Activated CD4-positive, alpha-beta memory T cell treated with anti-CD3 and anti-CD28 coated beads for 36 hours (primary cell): ENCODE data around the gene THAP9. TPM values are rescaled to one million over a fixed set of nuclear protein-coding genes. Genes with fewer than 3 reads are reported as not detected.

Experiments
- CTCF ChIA-PET: fragments of 350-600 bp; sonication (Branson Sonifier 250); formaldehyde crosslinking; loops from one replicate; lab custom pipeline; 2021; ENCODE audit warnings: antibody characterized with exemption, inconsistent platforms; lab: Charles Lee
- POLR2A ChIA-PET: fragments of 350-600 bp; sonication (Branson Sonifier 250); formaldehyde crosslinking; loops from one replicate; lab custom pipeline; 2021; ENCODE audit warnings: antibody characterized with exemption; lab: Charles Lee
- DNase-seq: peaks from one replicate; pipeline ENCODE4 v3.0.0-alpha.2; 2020
- H3K27ac Mint-ChIP-seq: one replicate; pipeline ENCODE4 v1.8.0; 2021; ENCODE audit warnings: mixed read lengths
- H3K27me3 Mint-ChIP-seq: one replicate; pipeline ENCODE4 v1.8.0; 2021; ENCODE audit warnings: mixed read lengths
- H3K36me3 Mint-ChIP-seq: one replicate; pipeline ENCODE4 v1.8.0; 2021; ENCODE audit warnings: mixed read lengths
- H3K4me1 Mint-ChIP-seq: one replicate; pipeline ENCODE4 v1.8.0; 2021; ENCODE audit warnings: low read depth, mixed read lengths
- H3K4me3 Mint-ChIP-seq: one replicate; pipeline ENCODE4 v1.8.0; 2021; ENCODE audit warnings: mild to moderate bottlenecking, mixed read lengths
- H3K9me3 Mint-ChIP-seq: one replicate; pipeline ENCODE4 v1.8.0; 2021; ENCODE audit warnings: mixed read lengths
- intact Hi-C: fragments of 100-400 bp; cut with micrococcal nuclease; formaldehyde crosslinking; loops from one replicate; pipeline ENCODE4 v1.15.1; 2023
- total RNA-seq, 2 experiments: library from RNA; stranded (reverse); gene quantifications; one replicate each; pipeline ENCODE4 v1.2.3, GENCODE V29; 2021

THAP9 gene
- total RNA-seq, 2 experiments from 2014 or later = 2.3 to 2.4 TPM

- Mint-ChIP-seq H3K27ac (no peak overlapping the region), H3K4me1 (peaks cover 36% of the 10 kb centered on the region), H3K4me3 (no peak overlapping the region), H3K27me3 (no peaks in the 10 kb centered on the region), H3K9me3 (no peaks in the 10 kb centered on the region), H3K36me3 (peaks cover 35% of the 10 kb centered on the region)
- CTCF ChIA-PET = interaction anchor here (2.5 kb wide), 1 partner anchor 45 kb away, joined by 12 read pairs; no protein-coding TSS in a partner anchor
- POLR2A ChIA-PET = interaction anchor here (0.6 kb wide), 1 partner anchor 116 kb away, joined by 3 read pairs; no protein-coding TSS in a partner anchor
- intact Hi-C loops = no loop called here
- DNase-seq = no peak
These were observed 3.8 kb upstream of the THAP9 start for GRCh38 chr4:82896755-82897154.

- no peak overlapping the region for H3K4me3 Mint-ChIP-seq
- DNase-seq = no peak
- H3K27me3 Mint-ChIP-seq = no peaks in the 10 kb centered on the region
- POLR2A ChIA-PET = interaction anchor here (3.9 kb wide), 1 partner anchor 114 kb away, joined by 21 read pairs; no protein-coding TSS in a partner anchor
- no peak overlapping the region for H3K27ac Mint-ChIP-seq
- peaks cover 35% of the 10 kb centered on the region for H3K36me3 Mint-ChIP-seq
- CTCF ChIA-PET = interaction anchor here (0.8 to 2.6 kb wide), 6 partner anchors 9 to 136 kb away, joined by 4 to 12 read pairs (median 5); partner anchors contain the start of gene COPS4
- peaks cover 30% of the 10 kb centered on the region for H3K4me1 Mint-ChIP-seq
- intact Hi-C loops = loop anchor here (2.0 kb wide), 1 partner anchor 46 kb away; no protein-coding TSS in a partner anchor
- H3K9me3 Mint-ChIP-seq = no peaks in the 10 kb centered on the region
These were observed 2.0 kb upstream of the THAP9 start for GRCh38 chr4:82898322-82899243.

- Mint-ChIP-seq H3K27ac (no peak overlapping the region), H3K36me3 (peaks cover 27% of the 10 kb centered on the region), H3K27me3 (no peaks in the 10 kb centered on the region), H3K9me3 (no peaks in the 10 kb centered on the region), H3K4me1 (peaks cover 31% of the 10 kb centered on the region), H3K4me3 (no peak overlapping the region)
- no peak for DNase-seq
- ChIA-PET POLR2A (interaction anchor here (0.6 to 3.9 kb wide), 8 partner anchors 8 to 470 kb away, joined by 3 to 21 read pairs (median 4); partner anchors contain the start of gene SEC31A), CTCF (interaction anchor here (0.6 to 2.6 kb wide), 11 partner anchors 8 to 385 kb away, joined by 3 to 11 read pairs (median 4); partner anchors contain the start of genes COPS4 and COQ2)
- intact Hi-C loops = loop anchor here (1.0 to 10.0 kb wide), 13 partner anchors 8 to 1405 kb away; partner anchors contain the start of genes COQ2, ENOPH1, HELQ and HNRNPDL
These were observed 1.0 kb upstream of the THAP9 start for GRCh38 chr4:82899374-82900065.

- DNase-seq = no peak
- peaks cover 23% of the 10 kb centered on the region for H3K36me3 Mint-ChIP-seq
- H3K27ac Mint-ChIP-seq = no peak overlapping the region
- no peak overlapping the region for H3K4me3 Mint-ChIP-seq
- H3K4me1 Mint-ChIP-seq = peaks cover 32% of the 10 kb centered on the region
- intact Hi-C loops = loop anchor here (1.0 to 10.0 kb wide), 12 partner anchors 9 to 1405 kb away; partner anchors contain the start of genes COQ2, ENOPH1, HELQ and HNRNPDL
- no peaks in the 10 kb centered on the region for H3K9me3 Mint-ChIP-seq
- ChIA-PET POLR2A (interaction anchor here (1.0 to 3.9 kb wide), 8 partner anchors 8 to 471 kb away, joined by 3 to 21 read pairs (median 4); partner anchors contain the start of genes COPS4 and SEC31A), CTCF (interaction anchor here (0.6 to 2.6 kb wide), 9 partner anchors 8 to 384 kb away, joined by 3 to 11 read pairs (median 4); partner anchors contain the start of genes COPS4 and COQ2)
- H3K27me3 Mint-ChIP-seq = no peaks in the 10 kb centered on the region
These were observed 497 bp upstream of the THAP9 start for GRCh38 chr4:82900066-82900410.

GRCh38 chr4:82901183-82901718 lies 716 bp downstream of the THAP9 start:
- no peaks in the 10 kb centered on the region for H3K9me3 Mint-ChIP-seq
- CTCF ChIA-PET = interaction anchor here (1.7 to 2.6 kb wide), 3 partner anchors 49 to 134 kb away, joined by 3 to 11 read pairs (median 7); partner anchors contain the start of gene COPS4
- no peak for DNase-seq
- POLR2A ChIA-PET = interaction anchor here (1.0 to 3.9 kb wide), 6 partner anchors 9 to 209 kb away, joined by 3 to 21 read pairs (median 4); partner anchors contain the start of genes COPS4 and SEC31A
- H3K4me3 Mint-ChIP-seq = no peak overlapping the region
- intact Hi-C loops = loop anchor here (2.0 to 10.0 kb wide), 5 partner anchors 210 to 1406 kb away; partner anchors contain the start of genes COQ2 and HELQ
- peaks cover 41% of the 10 kb centered on the region for H3K4me1 Mint-ChIP-seq
- H3K27me3 Mint-ChIP-seq = no peaks in the 10 kb centered on the region
- H3K36me3 Mint-ChIP-seq = peaks cover 18% of the 10 kb centered on the region
- H3K27ac Mint-ChIP-seq = no peak overlapping the region

- Mint-ChIP-seq H3K27me3 (no peaks in the 10 kb centered on the region), H3K9me3 (no peaks in the 10 kb centered on the region), H3K27ac (peak overlapping the region; percentile 75), H3K36me3 (peaks cover 4% of the 10 kb centered on the region), H3K4me1 (peaks cover 29% of the 10 kb centered on the region), H3K4me3 (no peak overlapping the region)
- no peak for DNase-seq
- ChIA-PET POLR2A (no interaction called here), CTCF (interaction anchor here (1.4 kb wide), 1 partner anchor 131 kb away, joined by 3 read pairs; the partner anchor contains the start of gene COPS4)
- intact Hi-C loops = loop anchor here (2.0 to 10.0 kb wide), 2 partner anchors 13 to 1409 kb away; partner anchors contain the start of gene SEC31A
These were observed 3.2 kb downstream of the THAP9 start for GRCh38 chr4:82903737-82904136.

GRCh38 chr4:82905205-82905604 lies 4.7 kb downstream of the THAP9 start:
- Mint-ChIP-seq H3K4me1 (peaks cover 23% of the 10 kb centered on the region), H3K27ac (peak overlapping the region; percentile 64), H3K36me3 (no peaks in the 10 kb centered on the region), H3K4me3 (peak overlapping the region; percentile 35), H3K9me3 (no peaks in the 10 kb centered on the region), H3K27me3 (no peaks in the 10 kb centered on the region)
- DNase-seq = peak; percentile 51
- intact Hi-C loops = loop anchor here (1.0 to 10.0 kb wide), 7 partner anchors 14 to 1410 kb away; partner anchors contain the start of genes COPS4 and SEC31A
- CTCF ChIA-PET = interaction anchor here (0.7 to 1.6 kb wide), 2 partner anchors 376 to 550 kb away, joined by 3 to 4 read pairs; partner anchors contain the start of genes HELQ and MRPS18C
- POLR2A ChIA-PET = interaction anchor here (0.7 to 1.6 kb wide), 7 partner anchors 13 to 363 kb away, joined by 3 to 5 read pairs (median 3); partner anchors contain the start of gene COPS4

GRCh38 chr4:82906469-82906868 lies 5.9 kb downstream of the THAP9 start:
- Mint-ChIP-seq H3K36me3 (no peaks in the 10 kb centered on the region), H3K4me1 (peaks cover 23% of the 10 kb centered on the region), H3K27me3 (no peaks in the 10 kb centered on the region), H3K4me3 (no peak overlapping the region), H3K9me3 (no peaks in the 10 kb centered on the region), H3K27ac (no peak overlapping the region)
- POLR2A ChIA-PET = no interaction called here
- CTCF ChIA-PET = interaction anchor here (1.5 kb wide), 1 partner anchor 354 kb away, joined by 5 read pairs; no protein-coding TSS in a partner anchor
- intact Hi-C loops = loop anchor here (10.0 kb wide), 1 partner anchor 1412 kb away; no protein-coding TSS in a partner anchor
- no peak for DNase-seq

GRCh38 chr4:82909326-82909725 lies 8.8 kb downstream of the THAP9 start:
- intact Hi-C loops = loop anchor here (10.0 kb wide), 1 partner anchor 1415 kb away; no protein-coding TSS in a partner anchor
- H3K4me1 Mint-ChIP-seq = peaks cover 14% of the 10 kb centered on the region
- no peak overlapping the region for H3K27ac Mint-ChIP-seq
- H3K4me3 Mint-ChIP-seq = no peak overlapping the region
- DNase-seq = no peak
- no peaks in the 10 kb centered on the region for H3K9me3 Mint-ChIP-seq
- no peaks in the 10 kb centered on the region for H3K27me3 Mint-ChIP-seq
- H3K36me3 Mint-ChIP-seq = peaks cover under 1% of the 10 kb centered on the region
- ChIA-PET CTCF (interaction anchor here (0.6 kb wide), 2 partner anchors 366 to 472 kb away, joined by 3 read pairs; no protein-coding TSS in a partner anchor), POLR2A (no interaction called here)

GRCh38 chr4:82913305-82913704 lies 12.8 kb downstream of the THAP9 start:
- CTCF ChIA-PET = no interaction called here
- intact Hi-C loops = no loop called here
- Mint-ChIP-seq H3K36me3 (peaks cover 4% of the 10 kb centered on the region), H3K4me3 (no peak overlapping the region), H3K9me3 (no peaks in the 10 kb centered on the region), H3K4me1 (no peaks in the 10 kb centered on the region), H3K27ac (no peak overlapping the region), H3K27me3 (no peaks in the 10 kb centered on the region)
- DNase-seq = no peak
- POLR2A ChIA-PET = interaction anchor here (0.5 kb wide), 1 partner anchor 32 kb away, joined by 4 read pairs; no protein-coding TSS in a partner anchor
